Measurements from ENCODE around the gene CRELD2.

The CRELD2 gene

DNA sequence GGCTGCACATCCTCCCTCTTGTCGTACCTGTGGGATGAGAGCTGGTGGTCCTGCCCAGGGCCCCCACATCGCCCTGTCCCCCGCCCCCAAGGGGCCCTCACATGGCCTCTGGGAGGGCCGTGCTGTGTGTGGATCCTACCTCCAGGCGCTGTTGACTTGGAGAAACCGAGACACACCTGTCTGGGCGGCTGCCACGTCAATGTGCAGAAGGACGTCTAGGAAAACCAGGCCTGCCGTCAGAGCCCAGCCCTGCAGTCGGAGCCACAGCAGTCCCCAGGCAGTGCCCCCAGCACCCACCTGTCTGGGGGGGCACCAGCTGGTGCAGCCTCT, 14.4 kb upstream of the CRELD2 start:
- Histone ChIP-seq H3K9me3 (replicated peaks; ENCODE audit: insufficient read depth, low read length) (no peaks in the 10 kb centered on the region), H3K9ac (ENCODE audit: low read length) (no peak overlapping the region), H3K36me3 (replicated peaks; ENCODE audit: insufficient read depth, low read length) (no peaks in the 10 kb centered on the region), H4K20me1 (ENCODE audit: insufficient read depth, low read length) (no peaks in the 10 kb centered on the region), H3K4me1 (ENCODE audit: low read length) (no peaks in the 10 kb centered on the region), H3F3A (ENCODE audit: insufficient read depth, low read length) (no peaks in the 10 kb centered on the region), H3K4me2 (ENCODE audit: low read depth, low read length) (no peak overlapping the region), H3K27ac (ENCODE audit: low read length) (no peak overlapping the region), H3K4me3 (ENCODE audit: low read length) (no peak overlapping the region), H3K79me2 (ENCODE audit: low read length) (no peaks in the 10 kb centered on the region), H2AFZ (ENCODE audit: low read length) (no peak overlapping the region), H3K9me2 (replicated peaks; ENCODE audit: insufficient read depth, low read length) (no peaks in the 10 kb centered on the region), H3K27me3 (replicated peaks; ENCODE audit: insufficient read depth, low read length) (no peaks in the 10 kb centered on the region)
- no peak for DNase-seq
- no peak for TF ChIP-seq EZH2phosphoT487 (IDR thresholded peaks at IDR 0.05; ENCODE audit: low read length)
- TF ChIP-seq, protein P1, sequence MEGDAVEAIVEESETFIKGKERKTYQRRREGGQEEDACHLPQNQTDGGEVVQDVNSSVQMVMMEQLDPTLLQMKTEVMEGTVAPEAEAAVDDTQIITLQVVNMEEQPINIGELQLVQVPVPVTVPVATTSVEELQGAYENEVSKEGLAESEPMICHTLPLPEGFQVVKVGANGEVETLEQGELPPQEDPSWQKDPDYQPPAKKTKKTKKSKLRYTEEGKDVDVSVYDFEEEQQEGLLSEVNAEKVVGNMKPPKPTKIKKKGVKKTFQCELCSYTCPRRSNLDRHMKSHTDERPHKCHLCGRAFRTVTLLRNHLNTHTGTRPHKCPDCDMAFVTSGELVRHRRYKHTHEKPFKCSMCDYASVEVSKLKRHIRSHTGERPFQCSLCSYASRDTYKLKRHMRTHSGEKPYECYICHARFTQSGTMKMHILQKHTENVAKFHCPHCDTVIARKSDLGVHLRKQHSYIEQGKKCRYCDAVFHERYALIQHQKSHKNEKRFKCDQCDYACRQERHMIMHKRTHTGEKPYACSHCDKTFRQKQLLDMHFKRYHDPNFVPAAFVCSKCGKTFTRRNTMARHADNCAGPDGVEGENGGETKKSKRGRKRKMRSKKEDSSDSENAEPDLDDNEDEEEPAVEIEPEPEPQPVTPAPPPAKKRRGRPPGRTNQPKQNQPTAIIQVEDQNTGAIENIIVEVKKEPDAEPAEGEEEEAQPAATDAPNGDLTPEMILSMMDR (IDR thresholded peaks at IDR 0.05; ENCODE audit: low read length), result no peak
- no peak for TF ChIP-seq EZH2 (optimal IDR thresholded peaks at IDR 0.05; ENCODE audit: low read depth, low read length)

DNA sequence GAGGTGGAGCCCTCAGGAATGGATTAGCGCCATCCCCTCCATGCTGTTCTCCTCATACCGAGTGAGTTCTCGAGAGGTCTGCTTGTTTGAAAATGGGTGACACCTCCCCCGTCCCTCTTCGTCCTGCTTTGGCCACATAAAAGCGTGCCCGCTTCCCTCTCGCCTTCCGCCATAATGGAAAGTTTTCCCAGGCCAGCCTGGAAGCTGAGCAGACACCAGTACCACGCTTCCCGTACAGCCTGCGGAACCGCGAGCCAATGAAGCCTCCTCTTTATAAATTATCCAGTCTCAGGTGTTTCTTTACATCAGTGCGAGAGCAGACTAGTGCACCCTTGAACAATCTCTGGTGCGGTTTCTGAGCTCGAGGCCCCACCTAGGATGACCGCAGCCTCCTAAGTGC, 13.0 kb upstream of the CRELD2 start:
- TF ChIP-seq, protein P1 (IDR thresholded peaks at IDR 0.05; ENCODE audit: low read length), result no peak
- TF ChIP-seq EZH2phosphoT487 (IDR thresholded peaks at IDR 0.05; ENCODE audit: low read length) (no peak), EZH2 (optimal IDR thresholded peaks at IDR 0.05; ENCODE audit: low read depth, low read length) (no peak)
- Histone ChIP-seq H3K79me2 (ENCODE audit: low read length) (no peaks in the 10 kb centered on the region), H3K9ac (ENCODE audit: low read length) (no peak overlapping the region), H3K9me2 (replicated peaks; ENCODE audit: insufficient read depth, low read length) (no peaks in the 10 kb centered on the region), H3K4me1 (ENCODE audit: low read length) (no peaks in the 10 kb centered on the region), H3K27ac (ENCODE audit: low read length) (no peak overlapping the region), H2AFZ (ENCODE audit: low read length) (no peak overlapping the region), H3K9me3 (replicated peaks; ENCODE audit: insufficient read depth, low read length) (no peaks in the 10 kb centered on the region), H3K4me2 (ENCODE audit: low read depth, low read length) (no peak overlapping the region), H3K27me3 (replicated peaks; ENCODE audit: insufficient read depth, low read length) (no peaks in the 10 kb centered on the region), H4K20me1 (ENCODE audit: insufficient read depth, low read length) (no peaks in the 10 kb centered on the region), H3F3A (ENCODE audit: insufficient read depth, low read length) (no peaks in the 10 kb centered on the region), H3K36me3 (replicated peaks; ENCODE audit: insufficient read depth, low read length) (no peaks in the 10 kb centered on the region), H3K4me3 (ENCODE audit: low read length) (no peak overlapping the region)
- DNase-seq, result no peak

DNA sequence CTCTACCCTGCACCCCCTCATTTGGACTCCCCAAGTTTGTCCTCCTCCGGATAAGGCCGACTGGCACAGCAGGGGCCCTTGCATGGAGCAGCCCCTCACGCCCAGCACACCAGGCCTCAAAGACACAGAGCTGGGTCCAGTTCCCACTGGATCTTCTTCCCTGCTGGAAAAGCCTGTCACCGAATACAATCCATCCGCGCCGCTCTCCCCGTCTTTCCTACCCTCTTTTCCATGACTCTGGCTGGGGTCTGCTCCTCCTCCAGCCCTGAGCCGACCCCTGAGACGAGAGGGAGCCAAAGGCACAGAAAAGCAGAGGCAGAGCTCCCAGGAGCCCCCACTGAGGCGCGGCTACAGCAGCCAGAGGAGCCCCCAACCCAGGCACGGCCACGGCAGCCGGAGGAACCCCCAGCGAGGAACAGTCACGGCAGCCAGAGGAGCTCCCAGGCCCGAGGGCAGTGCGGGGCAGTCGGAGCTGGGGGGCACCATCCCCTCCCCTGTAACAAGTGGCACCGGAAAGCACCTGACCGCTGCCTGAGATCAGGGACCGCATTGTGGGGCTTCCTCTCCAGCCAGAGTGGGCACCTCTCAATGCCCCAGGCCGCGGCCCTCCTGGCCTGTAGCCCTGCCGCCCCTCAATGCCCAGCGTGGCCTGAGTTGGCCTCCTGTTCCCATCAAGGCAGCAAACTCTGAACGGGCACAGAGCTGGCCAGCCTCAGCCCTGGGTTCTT, 12.2 kb upstream of the CRELD2 start:
- Histone ChIP-seq H3K36me3 (replicated peaks; ENCODE audit: insufficient read depth, low read length) (no peaks in the 10 kb centered on the region), H3F3A (ENCODE audit: insufficient read depth, low read length) (no peaks in the 10 kb centered on the region), H3K9ac (ENCODE audit: low read length) (no peak overlapping the region), H2AFZ (ENCODE audit: low read length) (no peak overlapping the region), H3K4me3 (ENCODE audit: low read length) (no peak overlapping the region), H3K9me2 (replicated peaks; ENCODE audit: insufficient read depth, low read length) (no peaks in the 10 kb centered on the region), H3K79me2 (ENCODE audit: low read length) (no peaks in the 10 kb centered on the region), H3K4me1 (ENCODE audit: low read length) (no peaks in the 10 kb centered on the region), H3K27me3 (replicated peaks; ENCODE audit: insufficient read depth, low read length) (no peaks in the 10 kb centered on the region), H3K4me2 (ENCODE audit: low read depth, low read length) (no peak overlapping the region), H4K20me1 (ENCODE audit: insufficient read depth, low read length) (no peaks in the 10 kb centered on the region), H3K9me3 (replicated peaks; ENCODE audit: insufficient read depth, low read length) (no peaks in the 10 kb centered on the region), H3K27ac (ENCODE audit: low read length) (no peak overlapping the region)
- DNase-seq, result no peak
- TF ChIP-seq EZH2phosphoT487 (IDR thresholded peaks at IDR 0.05; ENCODE audit: low read length) (no peak), EZH2 (optimal IDR thresholded peaks at IDR 0.05; ENCODE audit: low read depth, low read length) (no peak)
- TF ChIP-seq, protein P1 (IDR thresholded peaks at IDR 0.05; ENCODE audit: low read length), result no peak

Measured in MM.1S (cell line).